Measurements from ENCODE around the gene ENOX1.

The ENOX1 gene

DNA sequence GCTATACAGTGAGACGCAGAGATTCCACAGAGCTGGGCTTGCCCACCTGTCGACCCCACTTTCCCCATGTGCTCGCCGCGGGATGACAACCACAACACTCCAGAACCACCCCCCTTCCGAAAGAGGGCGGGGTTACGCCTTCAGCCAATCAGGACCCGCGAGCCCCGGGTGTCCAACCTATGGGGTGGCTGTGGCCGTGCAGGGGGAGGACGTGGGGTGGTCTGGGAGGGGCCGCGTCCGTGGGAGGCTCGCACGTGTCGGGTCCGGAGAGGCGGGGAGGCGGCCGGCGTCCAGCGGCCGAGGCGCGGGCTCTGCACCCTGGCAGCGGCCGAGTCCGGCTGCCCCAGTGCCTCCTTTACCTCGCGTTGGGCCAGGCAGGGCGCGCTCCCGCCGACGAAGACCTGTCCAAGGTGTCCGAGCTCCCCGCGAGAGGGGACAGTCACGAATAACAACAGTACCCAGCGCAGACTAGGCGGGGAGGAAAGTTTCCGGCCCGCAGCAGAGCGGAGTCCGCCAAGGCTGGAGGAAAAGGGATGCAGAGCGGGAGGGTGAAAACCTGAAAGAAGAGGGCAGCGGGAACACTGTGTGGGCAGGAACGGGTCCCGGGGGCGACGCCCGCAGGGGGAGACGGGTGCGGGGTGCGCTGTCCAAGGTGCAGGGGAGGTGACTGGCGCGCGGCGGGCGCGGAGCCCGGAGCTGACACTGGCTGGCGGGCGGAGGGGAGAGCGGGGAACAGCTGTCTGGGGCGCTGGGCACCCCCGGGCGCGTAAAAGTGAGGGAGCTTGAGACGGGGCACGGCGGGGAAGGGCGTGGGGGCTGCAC, 911 bp downstream of the ENOX1 start:
- no peak for DNase-seq (ENCODE audit: low read depth in 2 of 2)

DNA sequence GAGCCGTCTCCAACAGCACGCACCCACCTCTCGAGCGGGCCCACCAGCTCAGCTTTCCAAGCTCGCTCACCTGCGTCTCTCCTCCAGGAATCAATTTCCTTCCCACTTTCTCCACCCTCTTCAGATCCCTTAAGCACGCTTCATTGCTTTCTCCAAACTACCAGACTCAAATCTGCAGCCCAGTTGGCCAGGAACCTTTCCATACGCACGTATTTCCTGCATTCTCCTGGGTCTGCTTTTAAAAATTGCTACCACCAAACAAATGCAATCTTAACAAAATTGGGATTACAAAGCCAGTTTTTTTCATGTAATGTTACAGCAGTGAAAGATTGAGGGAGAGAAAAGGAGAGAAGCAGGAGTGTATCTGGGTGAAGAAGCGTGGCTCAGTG, 1.5 kb downstream of the ENOX1 start:
- DNase-seq (ENCODE audit: low read depth in 2 of 2), result no peak

DNA sequence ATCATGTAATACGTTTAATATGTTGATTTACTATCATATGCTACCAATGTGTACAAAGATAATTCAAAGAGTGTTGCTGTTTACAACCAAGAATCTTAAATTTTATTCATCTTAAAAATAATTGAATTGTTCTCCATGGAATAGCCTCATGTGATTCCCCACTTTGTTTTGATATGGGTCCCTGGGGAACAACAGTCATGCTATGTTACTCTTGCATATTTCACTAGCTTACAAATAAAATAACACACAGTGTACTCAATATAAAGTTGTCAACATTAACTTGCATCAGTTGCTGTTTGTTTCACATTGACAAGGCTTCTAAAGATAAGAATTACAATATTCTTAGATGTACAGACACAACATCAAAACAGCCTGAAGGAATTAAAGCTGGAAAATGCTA, 2.3 kb downstream of the ENOX1 start:
- no peak for DNase-seq (ENCODE audit: low read depth in 2 of 2)

DNA sequence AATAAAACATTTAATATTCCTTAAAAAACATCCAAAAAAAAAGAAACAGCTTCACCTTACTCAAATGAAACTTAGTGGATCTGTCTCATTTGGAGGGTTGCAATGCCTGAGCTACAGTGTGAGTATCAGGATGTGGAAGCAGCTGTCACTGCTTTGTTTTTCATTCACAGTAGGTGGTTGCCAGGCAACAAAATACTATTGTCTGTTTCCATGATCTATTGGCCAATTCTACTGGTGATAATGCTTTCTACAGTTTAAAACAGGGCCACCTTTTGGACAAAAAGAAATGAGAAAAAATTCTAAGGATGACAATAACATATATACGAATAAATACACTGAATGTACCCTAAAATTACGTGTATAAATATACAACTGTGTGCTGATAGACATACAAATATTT, 3.0 kb downstream of the ENOX1 start:
- no peak for DNase-seq (ENCODE audit: low read depth in 2 of 2)

DNA sequence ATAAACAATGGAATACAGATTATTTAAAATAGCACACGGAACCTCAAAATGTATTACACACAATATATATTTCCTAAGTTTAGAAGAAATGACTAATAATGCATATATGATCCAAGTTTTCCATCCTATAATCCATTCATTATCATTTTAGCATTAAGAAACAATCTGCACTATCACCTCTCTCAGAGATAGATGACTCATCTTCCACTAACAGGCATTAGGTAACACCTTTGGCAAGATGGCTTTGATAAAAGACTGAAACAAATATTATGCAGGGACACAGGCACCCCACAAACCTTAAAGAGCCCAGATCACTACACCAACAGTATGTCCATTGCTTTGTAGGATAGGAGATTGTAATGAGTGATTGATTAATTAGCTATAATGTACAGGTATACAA, 4.1 kb downstream of the ENOX1 start:
- DNase-seq (ENCODE audit: low read depth in 2 of 2), result no peak

DNA sequence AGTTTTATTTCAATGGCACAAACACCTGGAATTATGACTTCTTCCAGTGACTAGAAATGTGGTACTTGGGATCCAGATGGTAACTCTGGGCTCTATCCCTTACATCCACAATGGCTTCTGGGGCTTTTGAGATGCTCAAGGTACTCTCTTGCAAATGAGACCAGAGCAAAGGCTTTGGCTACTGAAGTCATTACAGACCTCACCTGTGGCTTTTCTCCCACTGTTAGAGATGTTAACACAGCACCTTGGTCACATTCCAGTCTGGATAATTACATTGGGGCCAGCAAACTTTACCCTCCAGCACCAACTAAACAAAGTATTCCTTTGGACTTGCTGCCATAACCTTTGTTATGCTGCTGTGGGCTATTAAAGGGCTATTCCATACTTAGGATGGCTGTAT, 6.1 kb downstream of the ENOX1 start:
- DNase-seq (ENCODE audit: low read depth in 2 of 2), result no peak

DNA sequence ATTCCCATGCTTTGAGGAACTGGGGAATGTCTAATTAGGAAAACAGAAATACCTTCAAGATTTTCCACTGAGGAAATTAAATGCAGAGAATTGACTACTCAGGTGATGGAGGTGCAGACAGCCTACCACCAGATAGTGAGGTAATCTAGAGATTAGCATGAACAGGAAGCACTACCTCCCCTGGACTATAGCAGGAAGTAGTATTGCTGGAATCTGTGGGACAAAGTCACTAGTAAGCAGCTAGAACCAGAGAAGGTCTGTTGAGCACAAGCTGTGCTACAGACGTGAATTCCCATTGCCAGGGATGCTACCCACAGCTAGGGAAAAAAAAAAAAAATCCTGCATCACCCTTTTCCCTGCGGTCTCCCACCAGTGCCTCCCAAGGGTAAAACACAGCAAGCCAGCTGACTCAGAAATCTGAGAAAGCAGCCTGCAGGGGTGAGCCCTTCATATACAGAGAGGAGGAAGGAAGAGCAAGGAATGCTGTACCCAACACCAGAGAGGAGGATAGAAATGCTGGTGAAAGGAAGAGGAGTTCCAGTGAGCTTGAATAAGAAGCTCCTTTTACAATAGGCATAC, 10.2 kb downstream of the ENOX1 start:
- no peak for DNase-seq (ENCODE audit: low read depth in 2 of 2)

DNA sequence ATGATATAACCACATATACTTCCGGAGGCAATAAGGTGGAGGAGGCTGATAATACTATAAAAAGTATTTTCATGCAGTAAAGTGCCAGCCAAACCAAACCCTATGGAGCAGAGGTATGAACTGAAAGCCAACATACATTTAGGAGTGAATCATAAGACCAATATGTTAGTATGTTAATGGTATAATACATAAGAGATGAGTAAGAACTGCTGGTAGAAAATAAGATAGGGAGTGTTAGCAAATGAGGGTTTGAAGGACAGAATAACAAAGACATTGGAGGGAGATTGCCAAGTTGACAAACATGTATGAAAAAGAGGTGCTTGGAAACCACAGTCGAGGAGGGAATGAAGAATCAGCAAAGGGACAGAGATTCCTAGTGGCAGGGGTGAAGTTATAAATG, 10.8 kb downstream of the ENOX1 start:
- no peak for DNase-seq (ENCODE audit: low read depth in 2 of 2)

DNA sequence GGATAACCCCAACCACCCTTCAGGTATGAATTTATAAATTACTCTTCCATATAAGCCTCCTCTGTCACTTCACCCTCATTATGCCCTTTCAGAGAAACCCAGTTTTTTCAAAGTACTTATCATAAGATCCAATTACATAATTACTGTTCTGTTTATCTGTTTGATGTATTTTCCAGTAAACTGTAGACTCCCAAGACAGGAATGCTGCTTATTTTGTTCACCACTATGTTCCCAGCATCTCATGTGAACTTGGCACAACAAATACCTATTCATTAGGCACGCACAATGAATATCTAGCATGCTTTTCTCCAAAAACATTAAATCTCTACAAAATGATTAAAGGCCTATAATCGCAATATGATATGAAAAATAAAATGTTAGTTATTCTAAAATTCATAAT, 13.2 kb downstream of the ENOX1 start:
- DNase-seq (ENCODE audit: low read depth in 2 of 2), result no peak

DNA sequence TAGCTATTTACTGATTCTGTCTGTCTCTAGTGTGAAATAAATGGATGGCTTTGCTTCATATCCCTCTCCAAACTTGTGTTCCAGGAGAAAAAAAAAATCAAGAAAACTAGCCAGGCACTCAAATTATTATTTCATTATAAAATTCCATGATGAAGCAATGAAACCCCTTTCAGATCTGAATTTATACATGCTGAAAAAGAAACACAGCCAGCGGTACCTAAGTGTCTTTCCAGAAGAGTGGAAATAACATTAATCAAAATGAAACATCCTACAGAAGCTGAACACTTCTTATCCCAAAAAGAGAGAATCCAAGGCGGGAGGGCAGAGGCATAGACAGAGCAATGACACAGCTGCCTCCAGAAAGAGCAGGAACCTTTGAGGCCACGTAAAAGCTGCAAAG, 15.9 kb downstream of the ENOX1 start:
- no peak for DNase-seq (ENCODE audit: low read depth in 2 of 2)

DNA sequence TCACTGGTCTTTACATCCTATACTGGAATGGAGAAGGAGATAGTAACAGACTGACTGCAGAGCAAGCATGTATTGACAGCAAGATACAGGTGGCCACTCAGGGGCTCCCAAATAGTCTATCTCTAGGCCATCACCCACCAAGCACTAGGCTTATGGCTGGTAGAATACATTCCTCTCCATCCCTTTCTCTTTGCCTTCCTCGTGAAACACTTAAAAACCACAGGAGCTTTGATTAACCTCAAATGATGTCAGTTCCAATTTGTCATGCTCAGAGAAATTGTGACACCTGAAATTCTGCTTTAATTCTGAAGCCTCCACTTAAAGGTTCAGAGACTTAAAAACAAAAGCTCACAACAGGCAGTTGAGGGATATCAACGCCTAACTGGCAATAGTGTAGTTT, 17.2 kb downstream of the ENOX1 start:
- DNase-seq (ENCODE audit: low read depth in 2 of 2), result no peak

DNA sequence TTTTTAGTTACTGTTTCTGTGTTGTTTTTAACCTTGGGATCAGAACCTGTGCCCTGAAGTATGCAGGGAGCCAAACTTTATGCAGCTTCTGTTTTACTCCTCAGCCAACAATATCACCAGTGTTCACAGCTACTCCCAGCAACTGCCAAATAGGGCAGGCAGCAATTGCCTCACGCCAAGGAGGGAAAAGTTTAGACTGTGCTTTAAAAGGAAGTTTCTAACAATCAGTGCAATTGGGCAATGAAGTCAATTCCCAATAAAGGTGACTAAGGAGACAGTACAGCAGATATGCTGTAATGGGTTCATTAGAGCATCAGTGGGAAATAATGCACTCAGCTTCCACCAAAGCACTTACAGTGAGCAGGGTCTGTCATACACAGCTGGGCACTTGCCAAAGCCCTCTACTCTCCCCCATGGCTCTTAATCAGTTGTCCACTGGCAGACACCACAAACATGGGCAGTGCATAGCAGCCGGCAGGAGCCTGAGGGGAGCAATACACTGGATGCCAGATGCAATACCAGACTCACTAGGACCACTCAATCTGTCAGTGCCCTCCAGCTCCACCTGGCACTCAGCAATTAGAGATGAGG, 19.3 kb downstream of the ENOX1 start:
- no peak for DNase-seq (ENCODE audit: low read depth in 2 of 2)

DNA sequence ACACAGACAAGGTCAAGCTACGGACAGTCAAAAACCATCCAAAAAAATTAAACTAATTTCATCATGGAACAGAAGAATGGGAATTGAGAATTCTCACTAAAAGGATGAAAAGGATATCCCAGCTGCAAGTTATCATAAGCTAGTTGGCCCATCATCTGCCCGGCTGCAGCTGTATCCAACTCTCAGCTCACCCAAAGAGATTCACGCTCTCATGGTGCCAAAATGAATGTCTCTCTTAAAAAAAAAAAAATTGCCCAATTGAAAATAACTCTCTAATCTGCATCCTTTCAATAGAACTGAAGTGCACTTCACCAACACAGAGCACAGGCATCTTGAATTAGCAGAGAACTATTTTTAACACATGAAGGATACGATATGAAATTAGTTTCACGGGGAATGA, 20.0 kb downstream of the ENOX1 start:
- DNase-seq (ENCODE audit: low read depth in 2 of 2), result no peak

DNA sequence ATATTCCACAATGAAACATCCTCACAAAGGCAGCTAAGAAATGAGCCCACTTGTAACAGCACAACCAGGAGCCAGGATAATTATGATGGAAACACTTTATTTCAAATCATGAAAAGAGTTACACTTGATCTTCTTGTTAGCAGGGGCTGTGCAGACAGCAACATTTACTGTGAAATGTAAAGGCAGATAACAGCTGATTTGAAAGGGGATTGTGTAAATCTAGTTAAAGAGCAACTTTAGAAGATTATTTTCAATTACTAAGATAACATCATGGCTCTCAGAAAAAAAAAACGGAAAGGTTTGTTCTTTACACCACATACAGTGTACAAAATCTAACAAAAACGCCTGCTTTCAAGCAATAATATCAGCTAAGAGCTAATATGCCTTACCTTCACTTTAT, 22.4 kb downstream of the ENOX1 start:
- no peak for DNase-seq (ENCODE audit: low read depth in 2 of 2)

DNA sequence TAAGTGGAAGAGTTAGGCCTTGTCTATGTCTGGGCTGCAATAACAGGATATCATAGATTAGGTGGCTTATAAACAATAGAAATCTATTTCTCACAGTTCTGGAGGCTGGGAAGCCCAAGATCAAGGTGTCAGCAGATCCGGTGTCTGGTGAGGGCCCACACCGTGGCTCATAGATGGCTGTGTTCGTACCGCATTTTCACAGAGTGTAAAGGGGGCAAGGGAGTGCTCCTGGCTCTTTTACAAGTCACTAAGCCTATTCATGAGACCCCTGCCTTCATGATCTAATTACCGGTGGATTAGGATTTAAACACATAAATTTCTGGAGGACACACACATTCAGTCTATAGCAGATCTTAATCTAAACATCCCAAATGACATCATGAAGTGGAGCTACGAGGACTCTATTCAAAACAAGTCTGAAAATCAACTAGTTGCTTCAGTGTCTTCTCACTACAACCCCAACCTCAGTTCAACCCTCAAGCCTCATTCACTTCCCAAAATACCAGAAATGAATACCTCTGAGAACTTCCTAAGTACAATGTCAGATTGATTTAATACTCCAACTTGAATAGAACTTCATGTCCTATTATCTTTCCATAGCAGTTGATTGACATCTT, 23.5 kb downstream of the ENOX1 start:
- DNase-seq (ENCODE audit: low read depth in 2 of 2), result no peak

DNA sequence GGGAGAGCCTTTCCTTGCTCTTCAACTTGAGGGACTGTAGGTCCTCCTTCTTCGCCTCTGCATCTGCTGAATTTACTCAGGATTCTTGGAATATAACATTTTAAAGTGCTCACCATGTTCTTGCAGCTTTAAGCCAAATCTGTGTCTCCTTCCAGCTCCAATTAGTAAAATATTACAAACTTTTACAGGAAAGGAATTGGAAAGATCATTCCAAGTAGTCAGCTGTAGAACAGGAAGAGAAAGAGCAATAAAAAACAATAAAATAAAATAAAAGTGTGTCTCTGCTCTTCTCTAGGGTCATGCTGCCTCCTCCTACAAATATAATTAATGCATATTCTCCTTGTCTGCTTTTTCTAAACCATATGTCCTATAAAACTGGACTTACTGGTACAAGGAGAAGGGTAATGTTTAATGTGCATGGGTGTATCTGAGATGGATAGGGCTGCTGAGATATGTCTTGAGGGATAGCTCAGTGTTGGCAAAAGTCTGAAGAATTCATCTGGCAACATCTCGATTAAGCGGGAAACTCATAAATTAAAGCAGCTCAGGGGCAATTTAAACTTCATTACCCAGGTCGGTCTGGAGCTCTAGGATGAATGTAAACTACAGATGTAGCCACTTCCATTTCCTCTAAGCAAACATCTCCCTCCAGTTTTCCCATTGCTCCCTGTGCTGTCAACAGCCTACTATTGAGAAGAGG, 25.0 kb downstream of the ENOX1 start:
- no peak for DNase-seq (ENCODE audit: low read depth in 2 of 2)

DNA sequence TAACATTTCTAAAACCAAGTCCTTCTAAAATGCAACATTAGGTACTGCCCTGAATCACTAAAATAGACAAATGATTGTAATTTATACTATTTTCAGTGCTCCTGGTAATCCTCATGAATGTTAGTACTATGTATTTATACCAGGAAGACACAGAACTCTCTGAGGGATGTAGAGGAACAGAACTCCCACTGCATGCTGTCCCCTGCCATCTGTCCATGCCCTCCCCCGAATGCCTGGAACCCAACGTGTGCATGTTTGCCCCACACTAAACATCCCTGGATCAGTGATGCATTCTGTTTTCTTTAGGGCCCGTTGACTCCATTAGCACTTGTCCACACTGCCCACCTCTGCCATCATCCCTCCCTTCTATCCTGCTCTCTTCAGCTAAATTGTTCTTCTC, 26.5 kb downstream of the ENOX1 start:
- no peak for DNase-seq (ENCODE audit: low read depth in 2 of 2)

DNA sequence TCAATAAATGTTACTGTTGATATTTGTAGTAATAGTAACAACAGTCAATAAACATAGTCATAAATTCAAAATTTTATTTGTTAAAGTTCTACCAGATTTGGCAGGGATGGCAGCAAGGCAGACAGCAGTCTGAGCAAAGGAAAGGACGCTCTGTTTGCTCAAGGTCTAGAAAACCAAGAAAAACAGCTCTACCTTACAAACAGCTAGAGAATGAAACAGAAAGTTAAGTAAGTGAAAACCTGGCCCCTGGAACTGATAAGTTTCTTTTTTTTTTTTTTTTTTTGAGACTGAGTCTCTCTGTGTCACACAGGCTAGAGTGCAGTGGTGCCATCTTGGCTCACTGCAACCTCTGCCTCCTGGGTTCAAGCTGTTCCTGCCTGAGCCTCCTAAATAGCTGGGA, 27.9 kb downstream of the ENOX1 start:
- DNase-seq (ENCODE audit: low read depth in 2 of 2), result no peak

DNA sequence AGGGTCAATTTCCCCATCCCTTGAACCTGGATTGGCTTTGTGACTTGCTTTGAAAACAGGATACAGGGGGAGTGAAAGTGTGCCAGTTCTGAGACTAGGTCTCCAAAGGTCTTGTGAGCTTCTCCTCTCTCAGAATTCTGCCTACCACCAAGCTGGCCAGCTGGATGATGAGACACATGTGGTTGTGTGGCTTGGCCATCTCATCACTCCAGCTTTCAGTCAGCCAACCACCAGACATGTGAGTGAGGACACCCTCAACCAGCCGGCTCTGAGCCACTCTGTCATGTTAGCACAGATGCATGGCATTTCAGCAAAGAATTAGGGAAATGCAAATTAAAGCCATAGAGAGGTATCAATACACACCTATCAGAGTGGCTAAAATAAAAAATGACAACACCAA, 29.5 kb downstream of the ENOX1 start:
- DNase-seq (ENCODE audit: low read depth in 2 of 2), result no peak

DNA sequence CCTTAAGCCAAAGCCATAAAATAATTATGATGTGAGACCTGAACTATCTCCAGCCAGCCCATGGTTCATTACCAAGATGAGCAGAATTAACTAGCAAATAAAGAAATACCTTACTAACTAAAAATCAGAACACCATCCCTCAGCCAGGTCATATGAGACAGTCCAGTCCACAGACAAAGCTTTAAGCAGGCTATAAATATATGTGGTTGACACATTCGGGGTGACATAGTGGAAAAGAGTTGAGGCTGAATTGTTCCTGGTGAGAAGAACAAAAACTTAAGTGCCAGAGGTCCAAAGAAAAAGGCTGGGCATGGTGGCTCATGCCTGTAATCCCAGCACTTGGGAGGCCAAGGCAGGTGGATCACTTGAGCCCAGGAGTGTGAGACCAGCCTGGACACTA, 30.9 kb downstream of the ENOX1 start:
- DNase-seq (ENCODE audit: low read depth in 2 of 2), result no peak

DNA sequence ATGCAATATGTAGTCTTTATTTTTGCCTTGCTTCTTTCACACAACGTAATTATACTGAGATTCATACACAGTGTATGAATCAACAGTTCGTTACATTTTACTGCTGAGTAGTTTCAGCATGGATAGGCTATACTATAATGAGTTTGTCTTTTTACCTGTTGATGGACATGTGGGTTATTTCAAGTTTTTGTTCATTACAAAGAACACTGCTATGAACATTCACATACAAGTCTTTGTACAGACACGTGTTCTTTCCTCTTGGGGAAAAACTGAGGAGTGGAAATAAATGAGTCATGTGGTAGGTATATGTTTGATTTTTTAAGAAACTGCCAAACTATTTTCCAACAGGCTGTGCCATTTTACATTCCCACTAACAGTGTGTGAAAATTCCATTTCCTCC, 35.1 kb downstream of the ENOX1 start:
- DNase-seq (ENCODE audit: low read depth in 2 of 2), result no peak

DNA sequence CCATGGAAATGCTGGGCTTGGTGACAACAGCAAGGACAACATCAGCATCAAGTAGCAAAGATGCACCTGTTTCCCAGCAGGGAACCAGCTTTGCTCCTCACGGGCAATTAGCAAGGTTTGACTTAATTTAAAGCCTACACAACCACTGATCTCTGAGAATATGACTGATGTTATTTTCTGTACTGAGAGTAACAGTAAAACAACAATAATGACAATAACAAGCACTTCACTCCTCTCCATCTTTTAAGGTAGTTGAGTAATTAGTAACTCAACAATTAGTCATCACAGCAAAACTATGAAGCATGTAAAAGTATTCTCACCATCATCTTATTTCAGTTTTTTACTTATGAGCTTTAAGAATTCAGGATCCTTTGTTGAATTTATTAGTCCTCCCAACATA, 37.3 kb downstream of the ENOX1 start:
- no peak for DNase-seq (ENCODE audit: low read depth in 2 of 2)
